SHP77 (cell line): Measurements from ENCODE around the gene RAB29.
"Not testable (repeated sequence)": the region's sequence is repeated elsewhere in the genome, so short reads cannot be mapped to it uniquely, and the experiment has no call there.

Source experiments
- DNase-seq, 2 experiments: peaks; one replicate each; lab custom pipeline; 2025; lab: John Stamatoyannopoulos, UW

RAB29 gene

DNA sequence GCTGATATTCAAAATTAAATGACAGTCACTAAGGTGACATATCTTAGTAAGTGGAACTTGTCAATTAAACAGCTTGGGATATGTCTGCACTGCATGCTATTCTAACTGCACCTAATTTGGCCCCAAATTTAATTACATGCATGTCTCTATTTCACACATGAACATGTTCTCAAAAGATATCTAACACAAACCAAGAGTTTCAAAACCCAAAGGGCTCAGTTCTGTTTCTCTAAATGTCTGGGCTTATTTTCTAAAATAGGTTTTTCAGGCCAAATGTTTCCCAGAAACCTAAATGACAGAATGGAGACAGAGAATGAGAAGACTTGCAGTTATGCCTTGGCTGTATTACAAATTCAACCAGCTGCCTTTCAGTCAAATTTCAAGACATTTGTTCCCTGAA, 11.3 kb downstream of the RAB29 start:
- no peak for DNase-seq

DNA sequence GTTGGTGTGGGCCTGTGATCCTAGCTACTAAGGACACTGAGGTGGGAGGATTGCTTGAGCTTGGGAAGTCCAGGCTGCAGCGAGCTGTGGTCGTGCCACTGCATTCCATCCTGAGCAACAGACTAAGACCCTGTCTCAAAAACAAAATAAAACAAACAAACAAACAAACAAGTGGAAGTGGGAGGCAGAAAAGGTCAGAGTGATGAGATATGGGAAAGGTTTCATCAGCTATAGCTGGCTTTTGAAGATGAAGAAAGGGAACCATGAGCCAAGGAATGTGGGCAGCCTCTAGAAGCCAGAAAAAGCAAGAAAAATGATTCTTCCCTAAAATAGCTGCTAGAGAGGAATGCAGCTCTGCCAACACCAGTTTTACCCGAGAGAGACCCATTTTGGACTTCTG, 14.7 kb downstream of the RAB29 start:
- DNase-seq: no peak

DNA sequence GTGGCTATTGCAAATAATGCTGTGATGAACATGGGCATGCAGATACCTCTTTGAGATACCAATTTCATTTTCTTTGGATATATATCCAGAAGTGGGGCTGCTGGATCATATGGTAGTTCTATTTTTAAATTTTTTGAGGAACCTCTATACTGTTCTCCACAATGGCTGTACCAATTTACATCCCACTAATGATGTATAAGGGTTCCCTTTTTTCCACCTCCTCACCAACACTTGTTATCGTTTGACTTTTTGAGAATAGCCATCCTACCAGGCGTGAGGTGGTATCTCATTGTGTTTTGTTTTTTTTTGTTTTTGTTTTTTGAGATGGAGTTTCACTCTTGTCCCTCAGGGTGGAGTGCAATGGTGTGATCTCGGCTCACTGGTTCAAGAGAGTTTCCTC, 18.7 kb downstream of the RAB29 start:
- DNase-seq: no peak

DNA sequence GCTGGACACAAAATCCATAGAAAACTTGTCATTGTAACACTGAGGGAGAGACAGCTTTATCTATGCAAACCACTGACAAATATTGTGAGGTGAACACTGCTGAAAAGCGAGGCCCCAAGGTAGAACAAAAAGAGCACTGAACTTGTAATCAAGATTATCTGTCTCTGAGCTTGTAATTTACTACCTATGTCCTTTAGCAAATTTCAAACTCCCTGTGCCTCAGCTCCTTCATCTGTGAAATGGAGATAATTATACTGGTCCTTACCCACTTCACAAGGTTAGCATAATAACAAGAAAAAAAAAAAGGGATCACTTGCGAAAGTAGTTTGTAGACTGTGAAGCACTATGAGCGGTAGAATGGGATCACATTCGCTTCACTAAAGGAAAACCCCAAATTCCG, 20.4 kb downstream of the RAB29 start:
- DNase-seq: no peak

DNA sequence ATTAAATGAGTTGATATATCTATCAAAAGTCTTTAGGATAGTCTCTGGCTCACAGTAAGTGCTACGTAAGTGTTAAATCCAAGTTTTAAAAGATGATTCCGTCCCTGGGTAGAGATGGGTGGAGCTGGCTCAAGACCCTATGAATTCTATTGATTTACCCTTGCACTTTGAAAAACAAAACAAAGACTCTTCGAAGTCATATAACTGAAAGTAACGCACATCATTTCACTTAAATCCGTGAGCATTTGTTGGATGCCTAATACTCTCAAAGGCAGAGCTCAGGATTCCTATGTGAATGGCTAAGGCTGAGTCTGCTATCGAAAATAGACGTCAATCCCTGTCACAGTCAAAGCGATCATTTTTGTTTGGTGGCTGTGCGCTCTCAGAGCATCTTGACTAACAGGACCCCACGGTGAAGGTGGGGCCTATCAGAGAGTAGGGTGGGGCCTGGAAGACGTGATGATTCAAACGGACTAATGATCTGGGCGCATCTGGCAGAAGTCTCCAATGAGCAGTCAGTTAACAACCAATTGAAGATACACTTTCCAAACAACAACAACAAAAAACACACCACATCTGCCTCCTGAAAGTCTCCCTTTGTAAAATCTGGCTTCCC, 24.1 kb downstream of the RAB29 start:
- DNase-seq: no peak

DNA sequence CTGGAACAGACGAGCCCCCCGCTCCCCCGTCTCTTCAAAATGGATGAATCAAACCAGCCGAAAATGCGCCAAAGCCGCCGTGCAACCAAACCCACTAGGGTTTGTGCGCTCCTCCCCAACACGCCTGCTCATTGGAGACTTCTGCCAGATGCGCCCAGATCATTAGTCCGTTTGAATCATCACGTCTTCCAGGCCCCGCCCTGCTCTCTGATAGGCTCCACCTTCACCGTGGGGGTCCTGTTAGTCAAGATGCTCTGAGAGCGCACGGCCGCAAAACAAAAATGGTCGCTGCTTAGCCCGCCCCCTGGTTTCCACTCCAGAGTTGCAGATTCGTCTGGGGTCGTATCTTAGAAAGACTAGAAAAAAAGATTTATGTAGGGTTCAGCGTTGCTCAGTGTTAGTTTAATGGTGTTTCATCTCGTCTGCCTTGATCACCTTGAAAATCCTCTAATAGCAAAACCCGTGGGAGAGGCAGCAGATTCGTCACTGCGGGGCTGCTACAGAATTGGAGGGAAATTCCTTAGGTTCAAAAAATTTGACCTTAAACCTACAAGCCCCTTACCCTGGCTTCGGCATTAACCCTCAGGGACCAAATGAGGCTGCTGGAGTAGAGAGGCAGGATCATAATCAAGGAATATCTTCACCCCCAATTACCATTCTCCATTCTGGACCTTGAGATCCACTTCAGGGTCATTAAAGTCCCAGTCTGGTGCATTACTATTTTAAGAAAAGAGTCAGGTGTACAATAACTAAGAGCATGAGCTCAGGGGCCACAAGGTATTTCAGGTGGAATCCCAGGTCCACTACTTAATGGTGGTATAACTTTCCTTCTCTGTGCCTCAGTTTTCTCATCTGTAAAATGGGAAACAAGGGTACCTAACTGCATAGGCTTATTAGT, 24.9 kb downstream of the RAB29 start, which contains the start of gene NUCKS1:
TSS of gene NUCKS1 (minus strand) at position 45 of the 898 bp plus-strand sequence. CDS start 209 bp downstream, outside the sequence.
- DNase-seq: peak; percentile 97 to 98

DNA sequence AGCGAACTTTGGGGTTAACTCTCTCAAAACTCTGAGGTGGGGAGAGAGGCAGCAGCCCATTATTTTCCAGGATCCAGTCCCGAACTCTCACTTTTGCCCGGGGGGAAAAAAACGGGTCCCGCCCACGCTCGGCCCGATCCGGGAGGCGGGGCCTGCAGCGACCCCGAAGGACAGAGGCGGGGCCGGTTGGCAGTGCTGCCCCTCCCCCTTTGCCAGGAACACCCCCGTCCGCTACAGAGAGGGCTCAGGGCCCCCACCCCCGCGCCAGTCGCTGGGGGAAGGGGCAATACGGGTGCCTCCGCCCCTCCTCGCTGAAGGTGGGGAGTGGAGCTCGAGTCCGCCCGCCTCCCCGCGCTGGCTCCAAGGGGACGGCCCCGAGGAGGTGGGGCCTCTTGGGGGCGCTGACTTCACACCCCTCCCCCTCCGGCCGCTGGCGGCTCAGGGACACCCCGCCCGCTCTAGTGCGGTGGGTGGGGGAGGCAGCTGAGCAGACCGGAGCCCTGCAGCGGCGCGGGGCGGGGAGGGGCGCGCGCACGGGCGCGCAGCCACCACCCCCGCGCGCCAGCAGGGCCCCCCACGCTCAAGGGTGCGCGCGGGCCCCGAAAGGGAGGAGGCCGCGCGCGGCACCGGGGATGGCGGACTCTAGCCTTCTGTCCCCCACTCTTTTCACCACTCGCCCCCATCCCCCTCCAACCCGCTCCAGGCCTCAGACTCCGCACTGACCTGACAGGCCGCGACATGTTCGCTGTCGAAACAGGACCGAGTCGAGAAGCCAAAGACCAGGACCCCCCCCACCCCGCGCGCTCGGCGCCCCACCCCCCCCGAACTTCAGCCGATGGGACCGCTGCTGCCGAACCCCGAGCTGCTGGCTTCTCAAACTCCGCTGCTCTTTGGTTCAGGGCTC, 25.8 kb downstream of the RAB29 start:
- DNase-seq: peak; percentile 87 to 89

DNA sequence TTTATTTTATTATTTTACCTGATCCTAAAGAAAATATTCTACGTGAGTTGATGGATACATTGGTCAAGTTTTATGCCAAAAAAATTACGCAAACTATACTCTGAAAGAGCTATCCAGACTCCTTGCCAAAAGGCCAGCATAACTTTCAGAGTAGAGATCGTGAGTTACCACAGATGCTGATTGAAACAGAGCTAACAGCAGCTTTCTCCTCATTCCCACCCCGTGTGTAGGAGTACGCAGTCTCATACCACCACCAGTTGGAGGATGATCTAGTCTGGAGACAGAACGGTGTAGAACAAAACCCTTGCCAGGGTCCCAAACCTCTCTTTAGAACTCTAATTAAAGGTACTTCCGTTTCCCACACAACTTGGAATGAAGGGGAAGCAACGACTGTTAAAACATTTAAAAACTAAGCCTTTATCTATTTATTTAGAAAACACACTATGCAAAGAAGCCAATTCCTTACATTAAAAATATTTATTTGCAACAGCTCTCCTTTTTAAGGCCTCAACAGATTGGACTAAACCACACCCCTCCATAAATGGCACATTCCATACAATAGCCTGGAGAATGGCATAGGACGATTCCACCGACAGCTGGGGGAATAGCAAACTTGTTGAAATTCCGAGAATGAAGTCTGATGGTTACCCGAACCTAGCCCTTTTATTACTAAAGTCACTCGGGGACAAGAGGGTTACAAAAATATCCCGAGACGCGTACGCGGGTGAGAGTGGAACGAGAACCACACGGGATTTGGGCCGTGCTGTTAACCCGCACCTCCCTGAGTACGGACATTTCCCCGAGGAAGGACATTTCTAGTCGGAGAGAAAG, 26.7 kb downstream of the RAB29 start:
- DNase-seq: peak; percentile 47 to 79

DNA sequence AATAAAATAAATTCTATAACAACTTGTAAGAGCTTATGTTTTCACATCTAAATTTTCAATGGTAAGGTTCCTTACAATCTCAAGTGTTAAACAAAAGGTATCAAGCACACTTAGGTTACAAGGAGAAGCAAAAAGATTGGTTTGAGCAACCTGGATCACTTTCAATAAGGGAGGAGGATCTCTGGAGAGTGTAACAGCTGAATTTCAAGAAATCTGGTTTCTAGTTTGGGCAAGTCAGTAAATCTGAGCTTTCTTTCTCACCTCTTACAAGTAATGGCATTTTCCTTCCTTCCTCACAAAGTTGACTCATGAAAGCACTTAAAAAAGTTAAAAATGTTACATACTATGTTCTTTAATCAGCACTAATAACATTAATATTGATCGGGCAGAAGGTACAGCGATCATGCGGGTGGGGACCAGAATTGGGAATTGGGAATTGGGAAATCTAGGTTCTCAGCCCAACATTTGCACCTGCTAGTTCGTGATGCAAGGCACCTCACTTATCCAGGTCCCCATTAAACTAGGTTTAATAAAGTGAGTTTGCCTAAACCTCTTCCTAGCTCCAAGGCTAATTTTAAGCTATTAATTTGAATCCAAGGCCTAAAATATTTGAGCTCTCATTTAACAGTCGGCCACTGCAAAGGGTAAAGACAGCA, 28.4 kb downstream of the RAB29 start:
- DNase-seq: no peak

DNA sequence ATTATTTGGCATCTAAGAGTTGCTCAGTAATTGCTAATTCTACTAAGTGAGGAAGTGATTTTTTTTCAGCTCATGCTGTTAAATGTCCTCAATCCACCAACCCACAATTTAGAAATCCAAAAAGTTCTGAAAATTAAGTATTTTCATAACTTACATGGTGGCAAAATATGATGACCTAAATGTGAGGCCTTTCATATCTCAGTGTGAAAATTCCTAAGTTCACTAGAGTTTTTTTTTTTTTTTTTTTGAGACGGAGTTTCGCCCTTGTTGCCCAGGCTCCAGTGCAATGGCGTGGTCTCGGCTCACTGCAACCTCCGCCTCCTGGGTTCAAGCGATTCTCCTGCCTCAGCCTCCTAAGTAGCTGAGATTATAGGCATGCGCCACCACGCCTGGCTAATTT, 30.9 kb downstream of the RAB29 start:
- no peak for DNase-seq

DNA sequence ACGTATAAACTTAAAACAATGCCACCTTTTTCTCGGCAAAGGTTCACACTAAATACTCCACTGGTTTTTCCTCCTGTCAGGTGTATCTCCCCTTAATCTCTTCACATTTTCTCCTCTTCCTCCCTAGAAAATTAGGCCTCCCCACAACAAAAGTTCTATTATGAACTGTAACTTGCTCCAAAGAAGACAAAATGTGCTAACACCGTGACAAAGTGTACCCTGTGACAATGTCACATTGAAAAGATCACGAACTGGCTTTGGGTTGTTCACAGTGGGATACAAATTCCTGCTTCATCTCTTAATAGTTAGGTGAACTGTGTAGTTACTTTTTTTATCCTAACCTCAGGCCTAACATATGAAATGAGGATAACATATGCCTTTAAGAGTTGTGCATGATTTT, 31.3 kb downstream of the RAB29 start:
- DNase-seq: no peak

DNA sequence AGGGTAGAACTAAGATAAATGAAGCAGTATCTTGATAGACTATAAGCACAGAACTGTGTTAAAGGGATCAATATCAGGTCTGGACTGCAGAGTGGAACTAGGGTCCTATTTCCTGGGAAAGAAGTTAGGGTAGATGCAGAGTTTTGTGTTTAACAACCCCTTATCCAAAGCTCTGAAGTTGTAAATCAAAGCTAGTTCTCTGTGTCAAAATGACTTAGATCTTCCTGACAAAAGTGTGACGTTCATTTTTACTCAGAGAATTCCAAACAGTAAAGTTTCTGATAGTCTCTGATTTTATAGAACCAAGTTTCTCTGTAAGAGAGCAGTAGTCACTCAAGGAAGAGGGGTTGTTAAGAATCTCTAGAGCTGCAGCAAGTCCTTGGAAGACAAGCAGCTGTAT, 33.6 kb downstream of the RAB29 start:
- no peak for DNase-seq

DNA sequence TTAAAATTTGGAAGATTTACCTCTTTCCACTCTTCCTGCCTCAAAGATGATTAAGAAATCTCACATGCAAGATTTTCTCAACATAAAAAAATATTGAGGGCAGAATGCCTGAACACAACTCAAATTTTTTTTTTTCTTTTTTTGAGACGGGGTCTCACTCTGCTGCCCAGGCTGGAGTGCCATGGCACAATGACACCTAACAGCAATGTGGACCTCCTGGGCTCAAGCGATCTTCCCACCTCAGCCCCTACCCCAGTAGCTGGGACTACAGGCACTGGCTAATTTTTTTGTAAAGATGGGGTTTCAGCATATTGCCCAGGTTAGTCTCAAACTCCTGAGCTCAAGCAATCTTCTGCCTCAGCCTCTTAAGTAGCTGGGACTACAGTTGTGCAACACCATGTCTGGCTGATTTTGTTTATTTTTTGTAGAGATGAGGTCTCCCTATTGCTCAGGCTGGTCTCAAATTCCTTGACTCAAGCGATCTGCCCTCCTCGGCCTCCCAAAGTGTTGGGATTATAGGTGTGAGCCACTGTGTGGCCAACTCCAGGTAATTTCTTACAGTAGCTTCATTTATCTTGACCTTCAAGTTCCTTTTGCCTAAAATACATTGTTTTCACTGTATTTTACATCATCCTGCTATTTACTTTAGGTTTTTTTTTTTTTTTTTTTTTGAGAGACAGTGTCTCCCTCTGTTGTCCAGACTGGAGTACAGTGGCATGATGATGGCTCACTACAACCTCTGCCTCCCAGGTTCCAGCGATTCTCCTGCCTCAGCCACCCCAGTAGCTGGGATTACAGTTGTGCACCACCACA, 35.7 kb downstream of the RAB29 start:
- DNase-seq: no peak

DNA sequence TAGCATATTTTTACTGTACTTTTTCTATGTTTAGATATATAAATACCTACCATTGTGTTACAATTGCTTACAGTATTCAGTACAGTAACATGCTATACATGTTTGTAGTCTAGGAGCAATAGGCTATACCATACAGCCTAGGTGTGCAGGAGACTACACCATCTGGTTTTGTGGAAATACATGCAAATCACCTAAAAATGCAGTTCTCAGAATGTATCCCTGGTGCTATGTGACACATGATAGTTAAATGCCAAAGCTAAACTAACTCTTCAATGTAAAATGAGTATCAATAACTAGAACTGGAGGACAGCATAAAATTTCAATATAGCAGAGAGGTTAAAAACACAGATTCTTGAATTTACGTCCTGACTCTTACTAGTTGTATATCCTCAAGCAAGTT, 40.1 kb downstream of the RAB29 start:
- no peak for DNase-seq

DNA sequence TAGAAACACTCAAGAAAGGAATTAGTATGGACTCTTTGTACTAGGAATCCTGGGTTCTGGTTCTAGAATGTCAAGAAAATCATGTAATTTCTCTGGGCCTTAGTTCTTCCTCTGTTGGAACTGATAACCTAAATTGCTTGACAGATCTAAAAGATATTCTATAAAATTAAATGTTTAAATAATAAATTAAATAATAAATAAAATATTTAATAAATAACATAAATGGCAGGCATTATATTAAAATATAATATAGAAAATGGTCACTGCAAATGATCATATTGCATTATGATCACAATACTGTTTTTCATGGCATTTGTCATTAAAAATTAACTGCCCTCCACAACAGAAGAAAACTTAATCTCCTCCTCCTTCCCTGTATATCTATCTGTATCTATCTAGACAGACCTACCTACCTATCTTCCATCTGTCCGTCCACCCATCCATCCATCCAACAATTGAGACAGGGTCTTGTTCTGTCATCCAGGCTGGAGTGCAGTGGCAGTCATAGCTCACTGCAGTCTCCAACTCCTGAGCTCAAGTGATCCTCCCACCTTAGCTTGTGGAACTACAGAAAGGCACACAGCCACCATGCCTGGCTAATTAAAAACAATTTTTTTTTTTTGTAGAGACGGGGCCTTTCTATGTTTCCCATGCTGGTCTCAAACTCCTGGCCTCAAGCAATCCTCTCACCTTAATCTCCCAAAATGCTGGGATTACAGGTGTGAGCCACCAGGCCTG, 41.7 kb downstream of the RAB29 start:
- no peak for DNase-seq

DNA sequence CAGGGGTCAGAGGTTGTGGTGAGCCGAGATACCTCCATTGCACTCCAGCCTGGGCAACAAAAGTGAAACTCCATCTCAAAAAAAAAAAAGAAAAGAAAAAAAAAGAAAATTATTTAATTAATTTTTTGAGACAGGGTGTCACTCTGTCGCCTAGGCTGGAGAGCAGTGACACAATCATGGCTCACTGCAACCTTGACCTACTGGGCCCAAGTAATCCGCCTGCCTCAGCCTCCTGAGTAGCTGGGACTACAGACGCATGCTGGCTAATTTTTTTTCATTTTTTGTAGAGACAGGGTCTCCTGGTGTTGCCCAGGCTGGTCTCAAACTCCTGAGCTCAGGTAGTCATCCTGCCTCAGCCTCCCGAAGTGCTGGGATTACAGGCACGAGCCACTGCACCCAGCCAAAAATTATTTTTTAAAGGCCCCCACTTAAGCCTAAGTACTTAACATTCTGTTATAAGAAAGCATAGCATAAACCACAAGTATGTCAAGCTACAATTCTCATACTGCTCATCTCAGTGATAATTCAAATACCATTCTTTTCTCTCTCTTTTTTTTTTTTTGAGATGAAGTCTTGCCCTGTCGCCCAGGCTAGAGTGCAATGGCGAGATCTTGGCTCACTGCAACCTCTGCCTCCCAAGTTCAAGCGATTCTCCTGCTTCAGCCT, 45.2 kb downstream of the RAB29 start:
- no peak for DNase-seq

DNA sequence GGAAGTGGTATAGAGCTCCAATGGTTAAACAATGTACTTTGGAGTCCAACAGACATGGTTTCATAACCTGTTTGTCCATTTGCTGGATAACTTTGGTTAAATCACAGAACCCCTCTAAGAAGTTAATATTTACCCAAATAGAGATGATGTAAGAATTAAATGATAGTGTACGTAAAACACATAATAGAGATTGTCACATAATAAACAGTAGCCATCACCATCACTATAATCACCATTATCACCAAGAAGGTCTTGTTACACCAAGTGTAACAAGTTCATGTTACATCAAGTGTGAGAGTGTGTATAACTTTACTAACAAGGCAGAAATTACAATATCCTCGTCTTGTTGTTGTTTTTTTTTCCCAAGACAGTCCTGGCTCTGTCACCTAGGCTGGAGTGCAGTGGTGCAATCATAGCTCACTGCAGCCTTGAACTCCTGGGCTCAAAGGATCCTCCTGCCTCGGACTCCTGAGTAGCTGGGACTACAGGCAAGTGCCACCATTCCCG, 48.6 kb downstream of the RAB29 start:
- no peak for DNase-seq

DNA sequence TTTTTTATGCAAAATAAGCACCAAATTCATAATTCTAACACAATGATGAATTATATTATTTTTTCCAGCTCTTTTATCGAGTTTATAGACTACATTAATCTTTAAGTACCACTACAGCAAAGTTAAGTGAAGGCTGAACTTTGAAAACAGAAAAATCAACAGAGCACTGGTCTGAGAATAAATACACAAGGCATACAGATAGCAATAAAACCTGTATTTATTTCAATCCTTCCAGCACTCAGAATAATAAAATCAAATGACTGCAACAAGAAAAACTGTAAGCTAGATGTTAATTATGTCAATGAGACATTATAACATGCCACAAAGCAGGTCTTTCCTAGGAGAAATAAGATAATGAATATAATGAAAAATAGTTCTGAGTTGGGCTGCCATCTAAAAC, 49.8 kb downstream of the RAB29 start:
- DNase-seq: no peak

DNA sequence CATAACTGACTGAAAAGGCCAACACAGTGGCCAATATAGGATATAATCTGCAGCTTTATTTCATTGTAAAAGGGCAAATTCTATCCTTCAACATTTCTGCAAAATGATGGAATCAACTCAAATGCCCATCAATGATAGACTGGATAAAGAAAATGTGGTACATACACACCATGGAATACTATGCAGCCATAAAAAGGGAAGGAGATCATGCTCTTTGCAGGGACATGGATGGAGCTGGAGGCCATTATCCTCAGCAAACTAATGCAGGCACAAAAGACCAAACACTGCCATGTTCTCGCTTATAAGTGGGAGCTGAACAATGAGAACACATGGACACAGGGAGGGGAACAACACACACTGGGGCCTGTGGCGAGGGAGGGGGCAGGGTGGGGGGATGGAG, 54.5 kb downstream of the RAB29 start:
- DNase-seq: not testable (repeated sequence)
